GM12891 (cell line): ENCODE data around the gene SNTG2.

Source experiments
- DNase-seq: peaks from one replicate; pipeline ENCODE4 v3.0.0; 2011; ENCODE audit warnings: low spot score; ENCODE audit not compliant: insufficient read length
- FAIRE-seq: peaks from 2 replicates; lab custom pipeline; 2011; peaks lifted over from hg19 to GRCh38; lab: Jason Lieb, UNC
- PAX5 ChIP-seq: IDR thresholded peaks from 2 replicates; pipeline ENCODE4 v1.6.1; 2011; ENCODE audit warnings: low read length, moderate library complexity, mild to moderate bottlenecking; ENCODE audit not compliant: insufficient read depth, severe bottlenecking
- POLR2A ChIP-seq: IDR thresholded peaks from 2 replicates; pipeline ENCODE4 v1.6.1; 2011; ENCODE audit warnings: low read depth, low read length, control low read depth
- POLR2AphosphoS5 ChIP-seq: IDR thresholded peaks from 2 replicates; pipeline ENCODE4 v1.6.1; 2011; ENCODE audit warnings: low read depth, low read length, control low read depth
- POU2F2 ChIP-seq: IDR thresholded peaks from 2 replicates; pipeline ENCODE4 v1.6.1; 2011; ENCODE audit warnings: low read depth, mild to moderate bottlenecking, control low read depth, low read length, moderate library complexity
- SPI1 ChIP-seq: IDR thresholded peaks from 2 replicates; pipeline ENCODE4 v1.6.1; 2011; ENCODE audit warnings: low read depth, low read length, control low read depth
- TAF1 ChIP-seq: IDR thresholded peaks from 2 replicates; pipeline ENCODE4 v1.6.1; 2011; ENCODE audit warnings: low read depth, low read length, control low read depth

The SNTG2 gene

GRCh38 chr2:1230155-1230893 is 279.7 kb downstream of the SNTG2 start:
- no peak for DNase-seq
- TF ChIP-seq POU2F2 (no peak), PAX5 (no peak), POLR2AphosphoS5 (no peak), SPI1 (no peak), TAF1 (no peak), POLR2A (no peak)
- no peak for FAIRE-seq

DNA sequence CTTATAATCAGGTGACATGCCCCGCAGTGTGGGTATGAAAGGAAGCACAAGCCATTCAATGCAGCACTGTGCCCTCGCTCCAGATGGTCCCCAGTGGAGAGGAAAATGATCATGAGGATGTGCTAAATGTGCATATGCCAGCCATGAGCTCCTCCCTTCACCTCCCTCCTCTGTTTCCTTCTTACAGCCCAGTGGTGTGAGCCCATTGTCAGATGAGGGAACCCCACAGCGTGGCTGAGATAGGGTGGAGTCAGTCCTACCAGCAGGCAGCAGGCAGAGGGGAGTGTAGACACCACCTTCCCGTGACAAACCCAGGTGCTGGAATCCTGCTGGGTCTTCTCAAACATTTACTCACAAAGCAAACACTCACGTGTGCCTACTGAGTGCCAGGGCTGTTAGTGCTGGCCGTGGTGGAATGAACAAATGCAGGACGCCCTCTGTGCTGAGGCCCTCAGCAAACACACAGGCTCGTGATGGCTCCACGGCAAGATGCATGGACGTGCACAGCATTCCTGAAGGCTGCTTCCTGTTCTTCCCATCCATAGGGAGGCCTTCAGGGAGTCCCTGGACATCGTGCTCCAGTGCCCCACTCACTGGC is 280.9 kb downstream of the SNTG2 start:
- no peak for FAIRE-seq
- DNase-seq: no peak
- no peak for TF ChIP-seq SPI1
- no peak for TF ChIP-seq POLR2AphosphoS5
- TF ChIP-seq PAX5: no peak
- TF ChIP-seq POU2F2: no peak
- no peak for TF ChIP-seq POLR2A
- TF ChIP-seq TAF1: no peak

DNA sequence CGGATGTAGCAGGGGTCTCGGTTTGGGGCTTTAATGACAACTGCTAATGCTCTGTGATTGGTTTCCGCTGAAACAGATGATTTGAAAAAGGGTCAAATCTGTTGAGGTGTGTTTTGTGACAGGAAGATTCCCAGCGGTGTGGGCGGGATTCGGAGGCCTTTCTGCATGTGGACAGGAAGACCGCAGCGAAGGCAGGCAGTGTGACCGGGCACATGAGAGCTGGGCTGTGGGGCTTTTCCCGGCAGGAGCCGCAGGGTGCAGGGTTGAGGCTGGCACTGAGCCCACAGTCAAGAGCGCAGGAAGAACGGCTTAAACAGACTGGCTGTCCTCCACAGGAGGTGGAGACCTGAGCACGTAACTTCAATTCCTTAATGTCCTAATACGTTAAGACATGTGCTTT is 282.6 kb downstream of the SNTG2 start:
- FAIRE-seq (no peak), DNase-seq (no peak)
- TF ChIP-seq TAF1: no peak
- no peak for TF ChIP-seq POU2F2
- TF ChIP-seq POLR2A: no peak
- TF ChIP-seq POLR2AphosphoS5: no peak
- no peak for TF ChIP-seq PAX5
- no peak for TF ChIP-seq SPI1

DNA sequence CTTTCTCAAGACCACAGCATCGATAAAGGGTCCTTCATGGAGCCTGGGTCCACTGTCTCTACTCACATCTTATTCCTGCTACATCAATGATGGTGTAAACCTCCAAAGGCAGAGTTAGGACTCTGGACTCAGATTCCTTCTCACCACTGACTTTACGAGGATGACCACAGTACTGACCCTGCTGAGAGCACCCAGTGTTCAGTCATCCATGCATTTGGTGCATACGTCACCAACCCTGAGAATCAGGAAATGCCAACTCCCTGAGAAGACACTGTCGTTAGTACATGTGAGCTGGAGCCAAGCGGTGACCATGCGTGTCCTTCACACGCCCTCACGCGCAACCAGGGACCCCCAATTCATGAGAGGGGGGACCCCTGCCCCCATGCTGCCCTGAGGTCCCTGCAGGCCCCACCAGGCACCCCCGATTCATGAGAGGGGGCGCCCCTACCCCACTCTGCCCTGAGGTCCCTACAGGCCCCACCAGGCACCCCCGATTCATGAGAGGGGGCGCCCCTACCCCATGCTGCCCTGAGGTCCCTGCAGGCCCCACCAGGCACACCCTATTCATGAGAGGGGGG is 284.2 kb downstream of the SNTG2 start:
- TF ChIP-seq TAF1 (no peak), PAX5 (no peak), POLR2A (no peak)
- FAIRE-seq: no peak
- no peak for DNase-seq

GRCh38 chr2:1235806-1236205 is 285.2 kb downstream of the SNTG2 start:
- no peak for TF ChIP-seq TAF1
- no peak for TF ChIP-seq POLR2AphosphoS5
- no peak for TF ChIP-seq POU2F2
- no peak for TF ChIP-seq SPI1
- TF ChIP-seq PAX5: no peak
- TF ChIP-seq POLR2A: no peak
- FAIRE-seq: no peak
- no peak for DNase-seq

DNA sequence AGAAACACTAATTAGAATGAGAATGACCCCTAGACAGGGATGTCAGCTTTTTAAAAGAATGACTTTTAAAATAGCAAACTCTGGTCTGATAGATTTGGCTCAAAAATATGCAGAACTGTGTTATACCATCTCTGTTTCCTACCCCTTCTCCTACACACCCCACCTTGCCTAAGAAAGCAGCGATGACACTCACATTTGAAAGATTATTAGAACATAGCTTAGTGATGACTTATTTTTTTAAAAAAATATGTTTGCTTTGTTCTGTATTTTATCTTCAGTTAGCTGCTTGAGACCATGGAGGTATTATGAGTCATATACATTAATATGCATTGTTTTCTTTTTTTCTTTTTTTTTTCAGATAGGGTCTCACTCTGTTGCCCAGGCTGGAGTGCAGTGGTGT is 286.0 kb downstream of the SNTG2 start:
- TF ChIP-seq POLR2A (no peak), POLR2AphosphoS5 (no peak), TAF1 (no peak), SPI1 (no peak), PAX5 (no peak), POU2F2 (no peak)
- no peak for DNase-seq
- FAIRE-seq: no peak

DNA sequence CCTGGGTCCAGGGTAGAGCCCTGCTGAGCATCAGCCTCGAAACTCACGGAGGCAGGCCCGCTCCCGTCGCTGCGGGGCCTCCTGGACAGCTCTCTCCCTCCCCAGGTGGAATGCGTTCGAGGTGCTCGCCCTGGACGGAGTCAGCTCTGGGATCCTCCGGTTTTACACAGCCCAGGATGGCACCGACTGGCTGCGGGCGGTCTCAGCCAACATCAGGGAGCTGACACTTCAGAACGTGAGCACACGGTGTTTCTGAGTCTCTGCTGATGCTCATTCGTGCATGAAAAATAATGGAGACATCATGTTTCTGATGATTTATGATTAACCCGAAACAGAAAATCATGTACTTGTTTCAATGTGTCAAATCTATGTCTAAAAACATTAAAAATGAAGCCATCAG is 287.1 kb downstream of the SNTG2 start:
- DNase-seq (no peak), FAIRE-seq (no peak)
- no peak for TF ChIP-seq POU2F2
- TF ChIP-seq POLR2AphosphoS5: no peak
- no peak for TF ChIP-seq POLR2A
- no peak for TF ChIP-seq SPI1
- no peak for TF ChIP-seq TAF1
- TF ChIP-seq PAX5: no peak

DNA sequence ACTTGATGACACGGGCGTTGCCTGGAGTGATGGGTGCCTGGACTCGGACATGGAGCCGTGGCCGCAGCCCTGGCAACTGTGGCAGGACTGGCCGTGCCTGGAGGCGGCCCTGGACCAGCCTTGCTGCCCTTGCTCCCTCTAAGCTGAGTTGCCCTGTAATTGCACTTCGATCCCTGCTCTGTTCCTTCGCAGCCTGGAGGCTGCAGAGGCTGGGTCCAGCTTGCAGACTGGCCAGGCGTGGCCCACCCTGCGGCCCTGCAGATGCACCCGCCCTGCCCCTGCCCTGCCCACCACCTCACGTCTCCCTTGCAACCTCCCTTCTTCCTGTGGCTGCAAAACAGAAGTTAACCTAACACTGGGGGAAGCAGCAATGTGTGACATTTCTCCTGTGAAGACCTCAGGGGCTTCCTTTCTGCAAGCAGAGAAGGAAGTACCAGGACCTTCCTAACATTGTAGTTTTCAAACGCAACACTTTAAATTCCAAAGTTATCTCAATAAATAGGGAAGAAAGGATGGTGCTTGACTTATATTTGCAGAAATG is 288.0 kb downstream of the SNTG2 start:
- no peak for DNase-seq
- TF ChIP-seq POLR2A (no peak), PAX5 (no peak), TAF1 (no peak), SPI1 (no peak)
- FAIRE-seq: no peak

DNA sequence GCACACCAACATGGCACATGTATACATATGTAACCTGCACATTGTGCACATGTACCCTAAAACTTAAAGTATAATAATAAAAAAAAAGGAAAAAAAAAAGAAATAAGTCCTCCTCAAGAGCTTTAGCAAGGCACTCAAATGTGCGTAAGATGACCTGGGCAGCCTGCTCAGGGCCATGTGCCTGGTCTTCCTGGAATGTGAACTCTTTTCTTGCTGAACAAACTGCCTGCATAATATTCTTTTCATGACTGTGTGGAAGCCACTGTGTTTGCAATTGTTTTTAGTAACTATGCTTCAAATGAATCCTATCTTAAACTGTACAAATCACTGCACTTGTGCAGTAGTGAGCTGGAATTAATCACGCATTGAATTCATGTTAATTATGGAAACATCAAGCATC is 294.5 kb downstream of the SNTG2 start:
- no peak for DNase-seq
- FAIRE-seq: no peak
- no peak for TF ChIP-seq PAX5
- TF ChIP-seq POU2F2: no peak
- TF ChIP-seq POLR2A: no peak
- TF ChIP-seq SPI1: no peak
- no peak for TF ChIP-seq TAF1
- no peak for TF ChIP-seq POLR2AphosphoS5
